ENCODE results near the gene SUN1.
A peak's percentile ranks its signal among the peaks of the same experiment; 100 is the strongest.
"Not testable (repeated sequence)": the region's sequence is repeated elsewhere in the genome, so short reads cannot be mapped to it uniquely, and the experiment has no call there.

SUN1 gene

GRCh38 chr7:832167-832967, at the start of gene SUN1:
SUN1 (plus strand) TSS chr7:832476; CDS start chr7:832525, 49 bp downstream.
- DNase-seq: peak; percentile 63

GRCh38 chr7:782718-783449, 49.4 kb upstream of the SUN1 start:
- DNase-seq: no peak

- no peak for DNase-seq
These were observed 48.5 kb upstream of the SUN1 start for GRCh38 chr7:783556-784490.

- no peak for DNase-seq
These were observed 47.3 kb upstream of the SUN1 start for GRCh38 chr7:784971-785370.

- no peak for DNase-seq
These were observed 46.9 kb upstream of the SUN1 start for GRCh38 chr7:785416-785815.

GRCh38 chr7:786472-787255, 45.6 kb upstream of the SUN1 start:
- peak; percentile 63 for DNase-seq

GRCh38 chr7:787332-788240, 44.7 kb upstream of the SUN1 start:
- DNase-seq: no peak

- no peak for DNase-seq
These were observed 40.8 kb upstream of the SUN1 start for GRCh38 chr7:791519-791918.

- no peak for DNase-seq
These were observed 38.1 kb upstream of the SUN1 start for GRCh38 chr7:794207-794606.

- no peak for DNase-seq
These were observed 37.5 kb upstream of the SUN1 start for GRCh38 chr7:794671-795329.

- not testable (repeated sequence) for DNase-seq
These were observed 35.7 kb upstream of the SUN1 start for GRCh38 chr7:796434-797169.

- DNase-seq: no peak
These were observed 33.3 kb upstream of the SUN1 start for GRCh38 chr7:798921-799470.

GRCh38 chr7:800692-801091, 31.6 kb upstream of the SUN1 start:
- DNase-seq: no peak

GRCh38 chr7:801351-801750, 30.9 kb upstream of the SUN1 start:
- DNase-seq: not testable (repeated sequence)

GRCh38 chr7:801940-802381, 30.3 kb upstream of the SUN1 start:
- DNase-seq: no peak

GRCh38 chr7:802500-803242, 29.6 kb upstream of the SUN1 start:
- DNase-seq: no peak

GRCh38 chr7:803243-803635, 29.0 kb upstream of the SUN1 start:
- DNase-seq: no peak

GRCh38 chr7:803796-804195, 28.5 kb upstream of the SUN1 start:
- not testable (repeated sequence) for DNase-seq

- no peak for DNase-seq
These were observed 27.0 kb upstream of the SUN1 start for GRCh38 chr7:805261-805660.
